Brain microvascular endothelial cell (primary cell): ENCODE measurements around the gene C5.

Source experiments
- DNase-seq: peaks from one replicate; pipeline ENCODE4 v3.0.0-alpha.2; 2020
- H3K27ac ChIP-seq: fragments of 250-450 bp; sonication (Bioruptor Pico); 2 replicates; pipeline ENCODE4 v1.5.1; 2020; ENCODE audit warnings: mild to moderate bottlenecking, moderate library complexity
- H3K27me3 ChIP-seq: fragments of 250-450 bp; sonication (Bioruptor Pico); replicated peaks from 2 replicates; pipeline ENCODE4 v1.5.1; 2020; ENCODE audit warnings: mild to moderate bottlenecking
- H3K36me3 ChIP-seq: fragments of 250-450 bp; sonication (Bioruptor Pico); replicated peaks from 2 replicates; pipeline ENCODE4 v1.5.1; 2020; ENCODE audit warnings: mild to moderate bottlenecking
- H3K4me3 ChIP-seq: 2 replicates; pipeline ENCODE4 v1.5.1; 2011; ENCODE audit warnings: low read depth, mild to moderate bottlenecking, control low read depth, low read length, moderate library complexity
- CTCF ChIP-seq: IDR thresholded peaks from 2 replicates; pipeline ENCODE4 v1.5.1; 2011; ENCODE audit warnings: low read depth, mild to moderate bottlenecking, moderate library complexity, low read length, control low read depth, inconsistent platforms; ENCODE audit errors: missing control alignments
- in situ Hi-C: cut with HindIII; loops from 2 replicates; pipeline ENCODE4 v1.10.0; 2017; ENCODE audit warnings: low sequenced_read_pairs, low pct_ligation_motif_present

Gene C5

GRCh38 chr9:121057821-121058220, 7.7 kb upstream of the C5 start:
- Histone ChIP-seq H3K4me3 (no peak overlapping the region), H3K27me3 (no peaks in the 10 kb centered on the region), H3K36me3 (no peaks in the 10 kb centered on the region), H3K27ac (no peak overlapping the region)
- no peak for DNase-seq
- TF ChIP-seq CTCF = no peak
- in situ Hi-C loops = no loop called here

DNA sequence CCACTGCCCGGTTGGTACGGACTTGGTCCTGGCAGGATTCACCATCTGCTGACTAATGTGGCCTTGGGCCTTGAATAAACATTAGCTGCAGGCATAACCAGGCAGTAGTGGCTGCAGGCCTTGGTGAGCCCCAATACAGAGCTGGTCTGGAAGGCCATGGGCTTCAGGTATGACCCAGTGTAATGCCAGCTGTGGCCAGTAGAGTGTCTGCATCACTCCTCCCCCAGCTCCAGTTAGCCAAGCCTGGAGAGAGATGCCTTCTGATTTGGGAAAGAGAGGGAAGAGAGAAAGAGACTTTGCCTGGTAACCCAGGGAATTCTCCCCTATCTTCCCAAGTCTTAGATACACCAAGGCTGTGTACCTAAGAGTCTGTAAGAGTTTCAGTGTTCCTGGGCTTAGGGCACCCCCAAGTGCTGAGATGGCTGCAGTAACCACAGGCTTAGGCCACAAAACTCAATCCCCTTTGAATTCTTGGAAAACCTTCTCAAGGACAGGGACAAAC, 5.6 kb upstream of the C5 start:
- no peaks in the 10 kb centered on the region for H3K36me3 ChIP-seq
- DNase-seq = no peak
- H3K27ac ChIP-seq = no peak overlapping the region
- no peak overlapping the region for H3K4me3 ChIP-seq
- no peaks in the 10 kb centered on the region for H3K27me3 ChIP-seq
- peak; percentile 70 for TF ChIP-seq CTCF
- in situ Hi-C loops = no loop called here

DNA sequence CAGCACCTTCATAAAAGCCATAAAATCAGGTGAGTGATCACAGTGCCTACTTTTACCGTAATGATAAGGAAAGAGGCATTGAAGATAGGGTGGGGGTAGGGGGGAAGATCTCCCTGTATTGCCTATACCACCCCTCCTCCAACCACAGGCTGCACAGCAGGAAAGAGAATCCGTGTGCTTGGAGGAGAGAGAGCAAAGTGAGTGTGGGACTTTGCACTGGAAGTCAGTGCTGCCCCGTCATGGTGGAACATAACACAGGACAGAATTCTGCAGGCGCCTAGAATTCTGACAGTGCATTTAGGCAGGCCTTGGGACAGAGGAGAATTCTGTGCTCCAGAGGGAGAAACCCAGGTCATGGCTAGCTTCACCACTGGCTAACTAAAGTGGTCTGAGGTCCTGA, 3.5 kb upstream of the C5 start:
- no peak for DNase-seq
- Histone ChIP-seq H3K4me3 (no peak overlapping the region), H3K27ac (no peak overlapping the region), H3K36me3 (no peaks in the 10 kb centered on the region), H3K27me3 (no peaks in the 10 kb centered on the region)
- in situ Hi-C loops = no loop called here
- no peak for TF ChIP-seq CTCF

- no peaks in the 10 kb centered on the region for H3K27me3 ChIP-seq
- in situ Hi-C loops = no loop called here
- DNase-seq = no peak
These were observed 1.5 kb downstream of the C5 start for GRCh38 chr9:121048618-121049017.

GRCh38 chr9:121048175-121048574, 1.9 kb downstream of the C5 start:
- H3K27me3 ChIP-seq = no peaks in the 10 kb centered on the region
- no peak for TF ChIP-seq CTCF
- in situ Hi-C loops = no loop called here
- H3K27ac ChIP-seq = no peak overlapping the region
- no peaks in the 10 kb centered on the region for H3K36me3 ChIP-seq
- no peak overlapping the region for H3K4me3 ChIP-seq
- DNase-seq = no peak

More at GRCh38 chr9:121048618-121049017, 1.5 kb downstream of the C5 start:
- no peak for TF ChIP-seq CTCF
- Histone ChIP-seq H3K4me3 (no peak overlapping the region), H3K27ac (no peak overlapping the region), H3K36me3 (no peaks in the 10 kb centered on the region)

DNA sequence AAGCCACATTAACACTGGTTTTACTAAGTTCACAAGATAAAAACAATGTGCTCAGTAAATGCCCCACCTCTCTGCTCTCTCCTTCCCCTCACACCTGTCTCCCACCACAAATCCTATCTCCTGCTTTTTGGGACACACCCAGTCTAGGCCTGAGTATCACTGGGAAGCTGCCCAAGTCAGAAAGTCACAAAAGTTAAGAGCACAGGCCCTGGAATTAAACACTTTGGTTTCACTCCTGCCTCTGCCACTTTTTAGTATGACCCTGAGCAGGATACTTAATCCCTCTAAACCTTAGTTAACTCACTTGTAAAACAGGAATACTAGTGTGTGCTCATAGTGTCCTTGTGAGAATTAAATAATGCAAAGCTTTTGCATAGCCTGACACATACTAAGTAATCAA, 11.3 kb downstream of the C5 start:
- H3K27me3 ChIP-seq = no peaks in the 10 kb centered on the region
- no peak overlapping the region for H3K27ac ChIP-seq
- in situ Hi-C loops = no loop called here
- no peaks in the 10 kb centered on the region for H3K36me3 ChIP-seq
- no peak overlapping the region for H3K4me3 ChIP-seq
- no peak for TF ChIP-seq CTCF
- DNase-seq = no peak
